8988T (cell line): ENCODE measurements around the gene EXOC6B.
"Not testable (repeated sequence)": the region's sequence is repeated elsewhere in the genome, so short reads cannot be mapped to it uniquely, and the experiment has no call there.

Experiments
- DNase-seq: peaks from one replicate; pipeline ENCODE4 v3.0.0; 2011

EXOC6B gene

DNA sequence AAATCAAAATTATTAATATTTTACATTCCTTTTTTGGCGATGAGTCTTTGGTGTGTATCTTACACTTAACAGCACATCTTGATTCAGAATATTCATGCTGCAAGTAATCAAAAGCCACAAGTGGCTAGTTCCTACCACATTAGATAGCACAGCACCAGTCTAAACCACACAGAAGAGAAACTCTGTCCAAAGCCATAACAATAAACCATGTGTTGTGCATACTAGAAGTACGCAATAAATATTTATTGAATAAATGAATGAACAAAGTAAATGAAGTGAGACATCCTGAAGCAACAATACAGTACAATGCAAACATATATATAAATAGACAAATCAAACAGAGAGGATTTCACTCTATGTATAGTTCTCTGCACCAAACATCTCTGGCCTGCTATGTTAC, 287.3 kb downstream of the EXOC6B start:
- DNase-seq: no peak

DNA sequence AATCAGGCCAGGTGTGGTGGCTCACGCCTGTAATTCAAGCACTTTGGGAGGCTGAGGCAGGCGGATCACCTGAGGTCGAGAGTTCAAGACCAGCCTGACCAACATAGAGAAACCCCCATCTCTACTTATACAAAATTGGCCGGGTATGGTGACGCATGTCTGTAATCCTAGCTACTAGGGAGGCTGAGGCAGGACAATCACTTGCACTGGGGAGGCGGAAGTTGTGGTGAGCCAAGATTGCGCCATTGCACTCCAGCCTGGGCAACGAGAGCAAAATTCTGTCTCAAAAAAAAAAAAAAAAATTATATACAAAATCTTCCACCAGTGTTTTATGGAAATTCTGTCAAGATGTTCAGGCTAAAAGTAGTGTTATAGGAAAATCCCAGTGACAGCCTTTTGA, 290.2 kb downstream of the EXOC6B start:
- DNase-seq: not testable (repeated sequence)

DNA sequence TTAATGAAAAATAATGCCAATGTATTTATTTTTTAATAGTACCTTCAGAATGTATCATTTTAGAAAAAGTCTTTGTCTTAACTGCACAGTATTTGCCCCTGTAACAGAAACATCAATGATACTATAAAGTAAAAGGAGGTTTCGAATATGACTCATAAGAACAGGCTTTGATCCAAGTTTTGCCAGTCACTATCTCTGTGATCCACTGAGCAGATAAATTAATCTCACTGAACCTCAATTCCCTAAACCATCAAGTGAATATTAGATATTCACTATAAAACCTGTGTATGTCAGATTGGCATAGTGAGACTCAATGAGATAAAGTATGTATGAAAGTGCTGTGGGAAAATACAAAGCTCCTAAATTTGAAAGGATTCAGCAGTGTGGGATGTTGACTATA, 292.1 kb downstream of the EXOC6B start:
- no peak for DNase-seq

DNA sequence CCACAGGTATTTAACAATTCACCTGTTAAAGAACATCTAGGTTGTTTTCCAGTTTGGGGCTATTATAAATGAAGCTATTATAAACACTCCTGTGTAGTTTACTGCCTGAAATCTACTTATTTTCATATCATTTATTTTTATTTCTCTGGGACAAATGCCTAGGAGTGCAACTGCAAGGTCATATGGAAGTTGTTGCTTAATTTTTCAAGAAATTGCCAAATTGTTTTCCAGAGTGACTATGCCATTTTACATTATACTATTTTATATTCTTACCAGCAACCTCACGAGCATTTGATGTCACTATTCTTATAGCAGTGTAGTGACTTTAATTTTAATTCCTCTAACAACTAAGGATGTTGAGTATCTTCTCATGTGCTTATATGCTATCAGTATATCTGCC, 298.4 kb downstream of the EXOC6B start:
- DNase-seq: no peak

DNA sequence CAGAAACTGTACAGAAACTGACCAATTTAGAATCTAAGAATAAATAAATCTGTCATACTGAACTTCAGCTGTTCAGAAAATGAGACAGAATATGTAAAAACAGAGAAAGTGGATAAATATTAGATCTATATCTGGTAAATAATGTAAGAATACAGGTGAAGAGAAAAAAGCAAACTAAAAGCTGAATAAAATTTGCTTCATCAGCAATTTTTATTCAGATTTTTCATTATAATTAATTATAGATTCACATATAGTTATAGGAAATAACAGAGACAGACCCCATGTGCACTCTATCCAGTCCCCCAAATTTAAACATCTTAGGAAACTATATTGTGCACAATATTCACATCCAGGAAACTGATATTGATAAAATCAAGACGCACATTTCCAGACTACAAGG, 299.2 kb downstream of the EXOC6B start:
- no peak for DNase-seq

DNA sequence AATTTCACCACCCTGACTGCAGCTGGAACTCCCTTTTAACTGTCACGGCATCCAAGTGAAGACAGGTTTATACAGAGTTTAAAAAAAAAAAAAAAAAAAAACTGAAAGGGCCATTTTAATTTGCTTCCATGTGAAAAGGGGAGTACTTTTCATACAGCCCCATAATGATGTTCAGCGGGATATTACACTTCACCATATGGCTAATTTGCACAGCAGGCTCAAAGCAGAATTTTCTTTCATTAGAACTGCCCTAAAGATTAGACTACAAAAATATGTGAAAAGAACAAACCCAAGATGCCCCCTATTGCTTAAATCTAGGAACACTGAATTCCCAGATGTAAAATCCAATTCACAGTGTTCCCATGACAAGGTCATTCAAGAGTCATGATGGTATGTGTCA, 301.8 kb downstream of the EXOC6B start:
- no peak for DNase-seq

DNA sequence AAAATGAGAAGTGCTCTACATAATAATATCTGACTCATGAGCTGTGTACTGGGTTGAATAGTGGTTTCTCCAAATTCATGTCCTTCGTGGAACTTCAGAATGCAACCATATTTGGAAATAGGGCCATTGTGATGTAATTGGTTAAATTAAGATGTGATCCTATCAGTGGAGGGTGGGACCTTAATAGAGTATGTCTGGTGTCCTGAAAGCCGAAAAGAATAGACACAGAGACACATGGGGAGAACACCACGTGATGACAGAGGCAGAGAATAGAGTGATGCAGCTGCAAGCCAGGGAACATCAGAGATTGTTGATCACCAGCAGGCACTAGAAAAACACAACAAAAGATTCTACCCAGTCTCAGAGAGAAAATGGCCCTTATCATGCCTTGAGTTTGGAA, 310.1 kb downstream of the EXOC6B start:
- DNase-seq: no peak

DNA sequence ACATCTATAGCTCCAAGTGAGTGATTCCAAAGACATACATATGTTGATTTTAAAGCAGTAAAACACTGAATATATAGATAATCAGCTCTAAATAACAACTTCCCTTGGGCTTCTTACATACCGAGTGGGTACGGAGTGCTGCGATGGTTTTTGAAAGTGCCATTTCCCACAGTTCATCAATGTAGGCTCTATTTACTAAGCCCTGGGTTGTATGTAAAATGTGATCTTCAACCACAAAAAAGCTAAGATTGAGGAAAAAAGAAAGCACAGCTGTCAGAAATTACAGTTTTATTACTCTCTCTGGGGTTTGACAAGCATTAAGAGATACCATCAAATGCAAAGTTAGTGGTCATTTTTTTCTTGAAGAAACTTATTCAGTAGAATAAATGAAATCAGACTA, 312.8 kb downstream of the EXOC6B start:
- DNase-seq: no peak

DNA sequence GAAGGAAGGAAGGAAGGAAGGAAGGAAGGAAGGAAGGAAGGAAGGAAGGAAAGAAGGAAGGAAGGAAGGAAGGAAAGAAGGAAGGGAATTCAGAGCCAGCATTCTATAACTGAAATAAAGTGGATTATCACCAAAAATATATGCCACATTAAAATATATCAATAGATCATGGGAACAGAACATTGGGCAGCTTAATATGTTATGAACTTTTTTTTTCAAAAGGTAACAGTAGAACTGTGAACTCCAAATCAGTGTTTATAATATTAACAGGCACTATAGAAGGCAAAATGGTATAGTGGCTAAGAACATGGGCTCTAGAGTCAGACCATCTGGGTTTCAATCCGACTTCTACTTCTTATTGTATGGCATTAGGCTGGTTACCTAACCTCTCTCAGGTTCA, 313.5 kb downstream of the EXOC6B start:
- DNase-seq: no peak

DNA sequence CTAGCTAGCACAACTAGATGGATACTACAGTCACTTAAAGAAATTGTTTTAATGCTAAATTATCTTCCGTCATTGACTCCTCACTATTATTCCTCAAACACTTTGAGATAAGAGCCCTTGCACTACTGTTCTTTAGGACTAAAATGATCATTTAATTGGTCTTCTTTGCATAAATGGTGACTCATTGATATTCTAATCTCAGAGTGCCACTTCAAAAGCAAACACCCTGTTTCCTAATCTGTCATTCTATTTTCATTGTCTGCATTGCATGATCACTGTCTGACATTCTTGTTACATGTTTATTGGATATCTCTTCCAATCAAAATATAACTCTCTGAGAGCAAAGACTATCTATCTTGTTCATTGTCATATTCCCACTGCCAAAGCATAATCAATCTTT, 313.9 kb downstream of the EXOC6B start:
- DNase-seq: no peak

DNA sequence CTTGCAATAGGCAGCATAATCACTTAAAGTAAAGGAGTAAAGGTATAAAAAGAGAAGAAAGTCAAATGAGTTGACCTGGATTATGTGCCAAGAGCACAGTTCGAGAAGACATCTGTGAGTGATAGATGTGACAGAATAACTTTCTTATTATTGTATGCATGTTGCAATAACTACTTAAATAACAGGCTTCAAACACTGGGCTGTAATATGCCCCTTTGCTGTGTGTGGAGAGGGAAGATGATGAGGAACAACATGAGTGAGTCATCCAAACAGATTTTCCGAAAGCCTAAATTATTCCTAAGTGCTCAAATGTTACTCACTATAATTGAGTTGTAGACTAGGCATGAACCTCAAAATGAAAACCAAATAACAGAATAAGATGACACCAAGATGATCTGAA, 328.1 kb downstream of the EXOC6B start:
- no peak for DNase-seq

DNA sequence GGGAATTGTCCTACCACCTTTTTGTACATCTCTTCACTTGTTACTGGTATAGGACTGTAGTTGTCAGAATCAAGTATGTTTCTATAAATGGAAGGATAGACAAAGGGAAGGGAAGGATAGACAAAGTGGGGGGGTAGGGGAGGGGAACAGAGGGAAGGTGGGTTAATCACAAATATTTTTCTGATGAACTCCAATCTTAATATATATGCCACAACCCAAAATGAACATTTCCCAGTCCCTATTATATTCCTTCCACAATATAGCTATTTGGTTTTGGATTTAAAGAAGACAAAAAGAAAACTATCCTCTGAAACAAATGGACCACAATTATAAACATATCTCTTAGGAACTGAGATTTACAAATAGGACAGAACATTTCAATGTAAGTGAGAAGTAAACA, 329.4 kb downstream of the EXOC6B start:
- no peak for DNase-seq

DNA sequence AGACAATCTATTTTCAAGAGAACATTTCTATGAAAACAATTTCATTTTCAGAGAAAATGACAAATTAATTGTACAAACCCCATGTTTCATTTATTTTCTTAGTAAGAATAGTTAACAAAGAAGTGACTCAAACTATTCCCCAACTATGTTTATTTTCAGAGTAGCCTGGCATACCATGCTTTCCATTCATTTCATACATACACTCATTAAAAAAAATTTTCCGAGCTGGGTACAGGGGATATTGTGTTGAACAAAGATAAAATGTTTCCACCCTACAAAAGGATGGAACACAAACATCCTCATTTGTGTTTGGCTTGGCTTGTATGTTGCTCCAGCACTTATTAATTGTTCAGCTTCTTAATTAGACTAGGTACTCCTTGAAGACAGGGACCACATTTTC, 331.4 kb downstream of the EXOC6B start:
- DNase-seq: no peak

DNA sequence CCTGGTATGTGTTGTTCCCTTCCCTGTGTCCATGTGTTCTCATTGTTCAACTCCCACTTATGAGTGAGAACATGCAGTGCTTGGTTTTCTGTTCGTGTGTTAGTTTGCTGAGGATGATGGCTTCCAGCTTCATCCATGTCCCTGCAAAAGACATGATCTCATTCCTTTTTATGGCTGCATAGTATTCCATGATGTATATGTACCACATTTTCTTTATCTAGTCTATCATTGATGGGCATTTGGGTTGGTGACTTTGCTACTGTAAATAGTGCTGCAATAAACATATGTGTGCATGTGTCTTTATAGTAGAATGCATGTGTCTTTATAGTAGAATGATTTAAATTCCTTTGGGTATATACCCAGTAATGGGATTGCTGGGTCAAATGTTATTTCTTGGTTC, 341.2 kb downstream of the EXOC6B start:
- DNase-seq: not testable (repeated sequence)

DNA sequence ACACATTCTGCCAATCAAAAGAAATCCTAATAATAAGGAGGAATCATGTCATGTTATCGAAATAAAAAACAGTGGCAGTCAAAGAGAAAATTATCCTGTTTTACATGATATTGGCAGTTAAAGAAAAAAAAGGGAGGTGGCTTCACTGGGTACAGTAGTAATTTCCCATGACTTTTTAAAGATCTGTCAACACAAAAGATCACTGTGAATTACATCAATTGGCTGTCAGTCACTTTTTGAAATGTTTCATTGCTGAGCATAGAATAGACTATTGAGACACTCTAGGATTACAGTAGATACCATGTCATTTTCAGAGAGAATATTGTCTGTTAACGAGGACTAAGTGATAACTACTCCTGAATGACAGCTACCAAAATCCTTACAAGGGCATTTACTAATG, 342.5 kb downstream of the EXOC6B start:
- DNase-seq: no peak

DNA sequence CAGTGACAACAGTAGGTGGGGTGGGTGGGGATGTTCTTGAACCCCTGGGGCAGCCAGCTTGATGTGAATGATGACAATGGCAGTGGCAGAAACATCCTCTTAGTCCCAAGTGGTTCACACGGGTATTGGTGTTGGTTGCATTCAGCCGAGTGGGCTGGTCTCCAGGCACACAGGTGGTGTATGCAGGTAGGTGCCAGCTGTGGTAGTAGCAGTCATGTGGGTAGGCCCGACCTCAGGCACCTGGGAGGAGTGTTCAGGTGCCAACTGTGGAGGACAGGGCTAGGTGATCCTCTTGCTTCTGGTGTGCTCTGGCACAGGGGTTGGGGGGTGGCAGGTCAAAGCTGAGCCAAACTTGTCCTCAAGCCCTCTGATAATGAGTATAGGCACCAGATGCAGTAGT, 350.6 kb downstream of the EXOC6B start:
- no peak for DNase-seq

DNA sequence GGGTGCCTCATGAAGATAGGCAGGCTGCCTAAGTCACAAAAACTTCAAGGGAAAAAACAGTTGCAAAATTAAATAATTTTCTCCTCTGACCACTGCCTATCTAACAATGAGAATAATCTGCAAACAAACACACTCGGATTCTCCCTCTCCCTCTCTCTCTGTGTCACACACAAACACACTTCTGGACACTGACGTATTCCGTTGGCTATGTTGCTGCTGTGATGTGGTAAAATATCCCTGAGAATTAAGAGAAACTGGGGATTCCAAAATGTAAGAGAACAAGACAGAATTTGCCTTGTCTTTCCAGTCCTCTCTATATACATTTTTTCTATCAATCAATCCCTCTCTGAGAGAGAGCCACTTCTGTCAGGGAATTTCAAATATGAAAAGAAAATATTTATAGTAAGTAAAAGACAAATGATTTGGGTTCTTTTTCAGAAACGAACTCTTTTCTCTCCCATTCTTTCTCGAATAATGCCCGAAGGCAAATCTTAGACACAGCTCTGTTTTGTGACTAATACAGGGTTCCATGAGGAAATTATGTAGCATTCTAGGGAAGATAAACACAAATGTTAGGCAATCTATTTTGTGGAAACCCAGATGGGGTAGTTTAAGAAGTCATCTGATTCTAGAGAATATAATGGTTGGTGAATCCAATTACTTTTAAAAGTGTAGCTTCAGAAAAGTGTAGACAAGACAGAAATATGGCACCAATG, 367.9 kb downstream of the EXOC6B start:
- DNase-seq: no peak

DNA sequence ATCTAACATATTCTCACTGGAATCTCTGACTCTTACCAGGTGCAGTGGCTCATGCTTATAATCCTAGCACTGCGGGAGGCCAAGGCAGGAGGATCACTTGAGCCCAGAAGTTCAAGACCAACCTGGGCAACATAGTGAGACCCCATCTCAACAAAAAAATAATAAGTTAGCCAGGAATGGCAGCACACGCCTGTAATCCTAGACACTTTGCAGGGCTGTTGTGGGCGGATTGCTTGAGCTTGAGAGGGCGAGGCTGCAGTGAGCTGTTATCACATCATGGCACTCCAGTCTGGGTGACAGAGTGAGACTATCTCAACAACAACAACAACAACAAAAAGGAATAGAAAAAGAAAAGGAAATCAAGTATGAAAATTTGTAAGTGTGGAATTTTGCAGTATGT, 371.6 kb downstream of the EXOC6B start:
- DNase-seq: no peak

DNA sequence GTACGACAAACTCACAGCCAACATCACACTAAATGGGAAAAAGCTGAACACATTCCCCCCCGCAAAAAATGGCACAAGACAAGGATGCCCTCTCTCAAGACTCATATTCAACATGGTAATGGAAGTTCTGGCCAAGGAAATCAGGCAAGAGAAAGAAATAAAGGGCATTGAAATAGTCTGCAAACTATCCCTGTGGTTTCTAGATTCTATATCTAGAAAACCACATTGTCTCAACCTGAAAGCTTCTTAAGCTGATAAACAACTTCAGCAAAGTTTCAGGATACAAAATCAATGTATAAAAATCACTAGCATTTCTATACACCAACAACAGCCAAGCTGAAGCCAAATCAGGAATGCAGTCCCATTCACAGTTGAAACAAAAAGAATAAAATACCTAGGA, 383.6 kb downstream of the EXOC6B start:
- no peak for DNase-seq

DNA sequence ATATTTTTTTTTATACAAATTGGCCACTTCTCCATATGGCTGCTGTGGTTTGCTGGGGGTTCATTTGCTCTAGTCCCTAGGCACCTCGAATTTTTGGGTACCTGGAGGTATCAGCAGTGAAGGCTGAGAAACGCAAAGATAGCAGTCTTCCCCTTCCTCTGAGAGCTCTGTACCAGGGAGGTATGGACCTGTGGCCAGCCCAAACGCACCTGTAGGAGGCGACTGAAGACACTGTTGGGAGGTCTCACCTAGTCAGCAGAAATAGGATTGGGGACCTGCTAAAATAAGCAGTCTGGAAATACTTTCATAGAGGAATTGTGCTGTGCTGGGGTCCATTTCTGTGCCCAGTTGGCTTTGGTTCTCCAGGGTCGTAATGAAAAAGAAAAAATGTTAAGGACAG, 385.9 kb downstream of the EXOC6B start:
- DNase-seq: no peak

DNA sequence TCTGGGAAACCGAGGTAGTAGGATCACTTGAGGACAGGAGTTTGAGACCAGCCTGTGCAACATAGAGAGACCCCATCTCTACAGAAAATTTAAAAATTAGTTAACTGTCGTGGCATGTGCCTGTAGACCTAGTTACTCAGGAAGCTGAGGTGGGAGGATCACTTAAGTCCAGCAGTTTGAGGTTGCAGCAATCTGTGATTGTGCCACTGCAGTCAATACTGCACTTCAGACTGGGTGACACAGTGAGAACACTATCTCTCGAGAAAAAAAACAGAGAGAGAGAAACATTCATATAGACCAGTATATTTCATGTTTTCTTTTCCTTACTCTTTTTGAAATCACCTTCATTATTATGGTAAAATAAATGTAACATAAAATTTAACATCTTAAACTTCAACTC, 387.5 kb downstream of the EXOC6B start:
- no peak for DNase-seq

DNA sequence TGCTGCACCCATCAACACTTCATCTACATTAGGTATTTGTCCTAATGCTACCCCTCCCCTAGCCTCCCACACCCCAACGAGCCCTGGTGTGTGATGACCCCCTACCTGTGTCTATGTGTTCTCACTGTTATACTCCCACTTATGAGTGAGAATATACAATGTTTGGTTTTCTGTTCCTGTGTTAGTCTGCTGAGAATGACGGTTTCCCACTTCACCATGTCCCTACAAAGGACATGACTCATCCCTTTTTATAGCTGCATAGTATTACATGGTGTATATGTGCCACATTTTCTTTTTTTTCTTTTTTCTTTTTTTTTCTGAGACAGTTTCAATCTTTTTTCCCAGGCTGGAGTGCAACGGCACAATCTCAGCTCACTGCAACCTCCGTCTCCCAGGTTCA, 394.1 kb downstream of the EXOC6B start:
- DNase-seq: no peak

DNA sequence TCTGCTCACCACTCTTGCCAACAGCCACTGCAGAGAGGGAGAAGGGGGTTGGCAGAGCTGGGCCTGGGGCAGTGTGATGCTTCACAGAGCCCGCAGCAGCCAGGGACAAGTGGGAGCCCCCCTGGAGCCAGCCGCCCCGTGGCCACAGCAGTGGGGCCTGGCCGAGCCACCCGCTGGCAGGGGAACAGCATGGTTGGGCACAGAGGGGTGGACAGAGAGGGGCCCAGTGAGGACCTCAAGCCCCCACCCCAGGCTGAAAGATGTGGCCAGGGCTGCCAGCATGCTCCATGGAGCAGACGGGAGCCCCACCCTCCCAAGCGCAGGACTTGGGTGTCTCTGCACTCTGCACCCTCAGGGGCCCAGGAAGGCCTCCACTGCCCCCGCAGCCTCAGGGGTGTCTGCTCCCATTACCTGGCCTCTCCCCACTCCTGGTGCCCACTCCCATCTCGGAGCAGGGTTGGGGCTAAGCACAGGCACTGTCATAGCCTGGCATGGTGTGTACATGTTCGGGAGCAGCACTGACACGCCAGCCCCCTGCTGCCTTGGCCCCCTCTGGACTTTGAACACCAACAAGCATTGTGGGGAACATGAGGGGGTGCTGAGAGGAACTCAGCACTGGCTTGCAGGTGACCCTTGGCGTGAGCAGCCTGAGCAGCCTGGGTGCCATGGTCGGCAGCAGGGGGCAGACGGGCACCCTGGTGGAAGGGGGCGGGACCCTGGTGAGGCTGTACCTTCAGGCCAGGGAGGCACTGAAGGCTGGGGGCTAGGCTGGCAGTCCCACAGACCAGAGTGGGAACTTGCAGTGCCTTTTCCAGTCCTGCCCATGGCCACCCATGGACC, 398.6 kb downstream of the EXOC6B start:
- DNase-seq: no peak

DNA sequence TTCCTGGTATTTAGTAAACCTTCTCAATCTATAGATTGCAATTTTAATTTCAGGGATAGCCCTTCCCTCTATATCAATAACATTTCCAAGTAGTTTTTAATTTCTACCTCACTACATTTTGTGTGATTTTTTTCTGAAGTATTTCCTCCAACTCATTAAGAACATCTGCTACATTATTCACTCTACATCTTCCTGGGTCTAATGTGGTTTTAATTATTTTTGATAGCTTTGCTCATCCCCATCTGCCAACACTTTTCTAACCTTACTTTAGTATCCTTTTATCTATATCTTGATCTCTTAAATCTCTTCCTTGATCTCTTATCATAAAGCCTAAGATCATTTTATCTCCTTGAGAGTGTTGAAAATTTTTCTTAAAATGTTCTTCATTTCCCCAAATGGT, 399.8 kb downstream of the EXOC6B start:
- no peak for DNase-seq

DNA sequence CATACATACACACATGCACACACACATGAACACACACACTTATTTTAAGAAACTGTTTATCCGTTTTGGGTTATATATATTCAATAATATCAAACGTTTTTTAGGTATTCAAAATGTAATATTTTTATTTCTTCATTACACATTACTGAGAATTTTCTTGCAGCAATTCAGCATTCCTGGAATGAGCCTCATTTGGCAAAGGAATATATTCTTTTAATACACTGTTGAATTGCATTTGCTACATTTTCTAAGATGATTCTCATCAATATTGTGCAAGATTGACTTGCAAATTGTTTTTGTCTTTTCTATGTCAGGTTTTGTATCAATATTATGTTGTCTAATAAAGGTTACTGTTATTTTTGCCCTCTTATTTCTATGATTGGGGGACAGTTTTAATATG, 402.1 kb downstream of the EXOC6B start:
- DNase-seq: no peak
